ENCODE measurements around the gene TSC22D2. TPM values are rescaled to one million over a fixed set of nuclear protein-coding genes. Genes with fewer than 3 reads are reported as not detected.

TSC22D2 gene
- polyA plus RNA-seq, 1 donor from 2014 or later, result 15.3 TPM

GRCh38 chr3:150385296-150386242, 22.5 kb upstream of the TSC22D2 start:
- Histone ChIP-seq H3K4me3 (ENCODE audit: low read length) (no peak overlapping the region), H3K27ac (ENCODE audit: low read length) (no peak overlapping the region), H3K9ac (ENCODE audit: low read length) (no peak overlapping the region), H3K4me2 (ENCODE audit: low read length) (no peak overlapping the region), H3K36me3 (ENCODE audit: insufficient read depth, low read length) (no peaks in the 10 kb centered on the region), H3K27me3 (ENCODE audit: insufficient read depth, low read depth, low read length) (no peaks in the 10 kb centered on the region), H2AFZ (ENCODE audit: low read depth, low read length) (no peak overlapping the region), H3K9me2 (ENCODE audit: insufficient read depth, low read length) (no peaks in the 10 kb centered on the region), H3K9me3 (ENCODE audit: low read length) (no peaks in the 10 kb centered on the region), H3K79me2 (replicated peaks; ENCODE audit: insufficient read depth, low read length) (no peaks in the 10 kb centered on the region), H4K20me1 (ENCODE audit: insufficient read depth) (no peaks in the 10 kb centered on the region), H3F3A (ENCODE audit: insufficient read depth, low read length, poor library complexity, severe bottlenecking) (no peaks in the 10 kb centered on the region)
- no peak for TF ChIP-seq REST (IDR thresholded peaks at IDR 0.05; ENCODE audit: borderline replicate concordance)
- TF ChIP-seq SMC3 (conservative IDR thresholded peaks at IDR 0.05; ENCODE audit: poor library complexity), result no peak
- TF ChIP-seq EP300 (conservative IDR thresholded peaks at IDR 0.05; ENCODE audit: poor library complexity, severe bottlenecking), result no peak
- TF ChIP-seq MXI1 (conservative IDR thresholded peaks at IDR 0.05; ENCODE audit: poor library complexity, severe bottlenecking), result no peak
- no peak for TF ChIP-seq TAF1 (IDR thresholded peaks at IDR 0.05; ENCODE audit: low read depth)
- TF ChIP-seq POLR2AphosphoS5 (IDR thresholded peaks at IDR 0.05), result no peak
- no peak for TF ChIP-seq RAD21 (conservative IDR thresholded peaks at IDR 0.05)
- TF ChIP-seq CTCF (IDR thresholded peaks at IDR 0.05; ENCODE audit: poor library complexity, severe bottlenecking), result no peak
- no peak for TF ChIP-seq EZH2 (IDR thresholded peaks at IDR 0.05; ENCODE audit: borderline replicate concordance, insufficient read depth, low read length, poor library complexity, severe bottlenecking)

GRCh38 chr3:150388498-150389418, 19.3 kb upstream of the TSC22D2 start:
- Histone ChIP-seq H3K27ac (ENCODE audit: low read length) (no peak overlapping the region), H3K79me2 (replicated peaks; ENCODE audit: insufficient read depth, low read length) (no peaks in the 10 kb centered on the region), H3K9ac (ENCODE audit: low read length) (no peak overlapping the region), H3K9me3 (ENCODE audit: low read length) (no peaks in the 10 kb centered on the region), H3K27me3 (ENCODE audit: insufficient read depth, low read depth, low read length) (no peaks in the 10 kb centered on the region), H3K4me3 (ENCODE audit: low read length) (no peak overlapping the region), H3K9me2 (ENCODE audit: insufficient read depth, low read length) (no peaks in the 10 kb centered on the region), H3K36me3 (ENCODE audit: insufficient read depth, low read length) (no peaks in the 10 kb centered on the region), H3K4me2 (ENCODE audit: low read length) (no peak overlapping the region), H4K20me1 (ENCODE audit: insufficient read depth) (no peaks in the 10 kb centered on the region), H3F3A (ENCODE audit: insufficient read depth, low read length, poor library complexity, severe bottlenecking) (no peaks in the 10 kb centered on the region), H2AFZ (ENCODE audit: low read depth, low read length) (no peak overlapping the region)
- no peak for TF ChIP-seq SMC3 (conservative IDR thresholded peaks at IDR 0.05; ENCODE audit: poor library complexity)
- no peak for TF ChIP-seq TAF1 (IDR thresholded peaks at IDR 0.05; ENCODE audit: low read depth)
- TF ChIP-seq REST (IDR thresholded peaks at IDR 0.05; ENCODE audit: borderline replicate concordance), result no peak
- TF ChIP-seq POLR2AphosphoS5 (IDR thresholded peaks at IDR 0.05), result no peak
- TF ChIP-seq EZH2 (IDR thresholded peaks at IDR 0.05; ENCODE audit: borderline replicate concordance, insufficient read depth, low read length, poor library complexity, severe bottlenecking), result no peak
- no peak for TF ChIP-seq MXI1 (conservative IDR thresholded peaks at IDR 0.05; ENCODE audit: poor library complexity, severe bottlenecking)
- TF ChIP-seq CTCF (IDR thresholded peaks at IDR 0.05; ENCODE audit: poor library complexity, severe bottlenecking), result no peak
- TF ChIP-seq EP300 (conservative IDR thresholded peaks at IDR 0.05; ENCODE audit: poor library complexity, severe bottlenecking), result no peak
